Measurements from ENCODE around the gene SBNO1.

SBNO1 gene

GRCh38 chr12:123245678-123246077 is 119.0 kb downstream of the SBNO1 start:
- FAIRE-seq, result no peak
- no peak for TF ChIP-seq POLR2A (IDR thresholded peaks at IDR 0.05; ENCODE audit: low read depth, low read length)
- no peak for DNase-seq (ENCODE audit: insufficient read length, low spot score)

DNA sequence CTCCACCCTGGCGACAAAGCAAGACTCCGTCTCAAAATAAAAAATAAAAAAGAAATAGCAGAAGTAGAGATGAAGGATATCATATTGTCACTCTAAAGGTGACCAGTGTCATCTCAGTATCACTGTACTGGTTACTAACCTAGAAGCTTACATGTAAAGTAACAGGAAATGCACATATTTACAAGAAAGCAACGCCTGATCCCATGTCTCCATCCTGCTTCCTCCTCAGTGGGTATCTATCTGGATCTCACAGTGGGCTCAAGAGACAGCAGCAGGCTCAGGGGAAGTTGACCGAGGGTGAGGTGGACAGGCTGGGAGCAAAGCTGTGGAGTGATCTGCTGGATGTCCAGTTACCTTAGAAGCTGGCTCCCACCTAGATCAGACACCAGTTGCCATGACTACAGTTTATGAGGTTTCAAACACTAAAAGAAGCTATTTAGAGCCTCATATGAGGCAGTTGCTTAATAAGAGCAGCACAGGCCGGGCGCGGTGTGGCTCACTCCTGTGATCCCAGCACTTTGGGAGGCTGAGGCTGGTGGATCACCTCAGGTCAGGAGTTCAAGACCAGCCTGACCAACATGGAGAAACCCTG is 120.9 kb downstream of the SBNO1 start:
- FAIRE-seq (no peak), DNase-seq (ENCODE audit: insufficient read length, low spot score) (no peak)
- TF ChIP-seq POLR2A (IDR thresholded peaks at IDR 0.05; ENCODE audit: low read depth, low read length), result no peak

- no peak for FAIRE-seq
- TF ChIP-seq POLR2A (IDR thresholded peaks at IDR 0.05; ENCODE audit: low read depth, low read length), result no peak
- no peak for DNase-seq (ENCODE audit: insufficient read length, low spot score)
These were observed 122.3 kb downstream of the SBNO1 start for GRCh38 chr12:123242116-123242904.
